C4-2B (cell line): ENCODE results near the gene BRINP1.
A peak's percentile ranks its signal among the peaks of the same experiment; 100 is the strongest.

Experiments used
- H3K27ac ChIP-seq: fragments of 450-650 bp; 2 replicates; pipeline ENCODE4 v1.5.1; 2017
- ZFX ChIP-seq: fragments of 450-650 bp; IDR thresholded peaks from 2 replicates; pipeline ENCODE4 v1.6.1; 2017
- TF ChIP-seq, protein P1 (sequence below): fragments of 450-650 bp; conservative IDR thresholded peaks from 2 replicates; pipeline ENCODE4 v1.5.1; 2017; ENCODE audit warnings: mild to moderate bottlenecking

Gene BRINP1

DNA sequence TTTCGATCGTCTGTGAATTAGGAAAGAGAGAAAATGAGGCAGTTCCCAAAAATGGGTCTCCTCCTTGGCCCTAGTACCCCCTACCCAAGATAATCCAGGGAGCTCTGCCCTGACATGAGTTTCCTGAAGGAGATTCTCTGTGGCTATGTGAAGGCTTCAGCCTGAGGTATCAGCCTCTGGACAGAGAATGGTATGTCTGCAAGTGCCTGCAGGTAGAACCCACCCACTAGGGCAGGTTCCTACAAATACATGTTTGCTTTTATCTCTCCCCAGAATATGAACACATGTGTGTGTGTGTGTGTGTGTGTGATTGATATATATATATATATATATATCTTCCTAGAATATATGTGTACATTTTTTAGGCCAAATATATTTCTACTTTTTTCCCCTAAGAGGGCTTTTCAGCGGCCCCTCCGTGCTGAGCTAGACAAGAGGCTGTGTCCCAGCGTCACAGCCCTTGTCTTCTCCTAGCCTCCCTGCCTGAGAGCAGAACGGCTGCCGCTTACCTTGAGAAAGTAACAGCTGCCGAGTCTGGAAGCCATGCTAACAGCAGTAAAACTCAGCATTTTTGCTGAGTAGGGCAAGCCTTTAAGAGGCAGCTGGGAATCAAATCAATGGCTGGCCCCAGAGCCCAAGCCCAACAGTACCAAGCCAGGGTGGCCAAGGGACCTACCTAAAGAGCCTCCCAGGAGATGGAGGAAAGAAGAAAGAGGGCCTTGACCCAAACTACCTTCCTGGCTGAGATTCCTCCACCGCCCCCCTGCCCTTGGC, 2.1 kb downstream of the BRINP1 start:
- no peak overlapping the region for H3K27ac ChIP-seq
- no peak for TF ChIP-seq ZFX
- TF ChIP-seq, protein P1, sequence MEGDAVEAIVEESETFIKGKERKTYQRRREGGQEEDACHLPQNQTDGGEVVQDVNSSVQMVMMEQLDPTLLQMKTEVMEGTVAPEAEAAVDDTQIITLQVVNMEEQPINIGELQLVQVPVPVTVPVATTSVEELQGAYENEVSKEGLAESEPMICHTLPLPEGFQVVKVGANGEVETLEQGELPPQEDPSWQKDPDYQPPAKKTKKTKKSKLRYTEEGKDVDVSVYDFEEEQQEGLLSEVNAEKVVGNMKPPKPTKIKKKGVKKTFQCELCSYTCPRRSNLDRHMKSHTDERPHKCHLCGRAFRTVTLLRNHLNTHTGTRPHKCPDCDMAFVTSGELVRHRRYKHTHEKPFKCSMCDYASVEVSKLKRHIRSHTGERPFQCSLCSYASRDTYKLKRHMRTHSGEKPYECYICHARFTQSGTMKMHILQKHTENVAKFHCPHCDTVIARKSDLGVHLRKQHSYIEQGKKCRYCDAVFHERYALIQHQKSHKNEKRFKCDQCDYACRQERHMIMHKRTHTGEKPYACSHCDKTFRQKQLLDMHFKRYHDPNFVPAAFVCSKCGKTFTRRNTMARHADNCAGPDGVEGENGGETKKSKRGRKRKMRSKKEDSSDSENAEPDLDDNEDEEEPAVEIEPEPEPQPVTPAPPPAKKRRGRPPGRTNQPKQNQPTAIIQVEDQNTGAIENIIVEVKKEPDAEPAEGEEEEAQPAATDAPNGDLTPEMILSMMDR, result no peak

DNA sequence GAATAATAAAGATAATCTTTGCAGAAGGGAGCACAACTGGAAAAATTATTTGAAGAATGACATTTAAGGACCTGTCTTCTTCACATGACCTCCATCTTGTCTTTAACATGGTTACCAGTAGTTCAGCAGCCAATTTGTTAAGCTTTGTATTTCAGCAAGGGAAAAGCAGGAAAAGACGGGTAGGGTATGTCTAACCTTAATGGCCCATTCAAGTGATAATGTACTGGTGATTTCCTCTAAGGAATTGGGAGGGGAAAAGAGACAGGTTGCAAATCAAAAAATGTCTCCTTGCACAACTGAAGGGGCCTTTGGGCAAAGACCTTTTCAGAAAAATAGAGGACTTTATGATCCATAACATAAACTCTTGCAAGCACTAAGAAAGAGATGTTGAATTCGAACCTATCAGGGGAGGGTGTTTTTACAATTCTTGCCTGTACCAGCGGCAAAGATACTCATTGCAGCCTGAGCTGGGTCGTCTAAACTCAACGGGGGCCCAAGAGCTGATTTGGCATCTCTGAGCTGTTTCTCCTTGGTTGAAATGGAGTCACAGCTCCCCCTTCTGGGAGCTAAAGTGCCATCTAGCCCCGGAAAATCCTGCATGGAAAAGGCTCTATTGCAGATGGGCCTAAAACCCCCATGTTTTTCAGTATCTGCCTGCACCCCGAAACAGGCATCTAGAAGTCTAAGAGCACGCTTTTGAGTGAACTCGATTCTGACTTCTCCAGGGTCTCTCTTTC, 3.8 kb downstream of the BRINP1 start:
- TF ChIP-seq, protein P1, result peak; percentile 65
- TF ChIP-seq ZFX, result no peak
- no peak overlapping the region for H3K27ac ChIP-seq

DNA sequence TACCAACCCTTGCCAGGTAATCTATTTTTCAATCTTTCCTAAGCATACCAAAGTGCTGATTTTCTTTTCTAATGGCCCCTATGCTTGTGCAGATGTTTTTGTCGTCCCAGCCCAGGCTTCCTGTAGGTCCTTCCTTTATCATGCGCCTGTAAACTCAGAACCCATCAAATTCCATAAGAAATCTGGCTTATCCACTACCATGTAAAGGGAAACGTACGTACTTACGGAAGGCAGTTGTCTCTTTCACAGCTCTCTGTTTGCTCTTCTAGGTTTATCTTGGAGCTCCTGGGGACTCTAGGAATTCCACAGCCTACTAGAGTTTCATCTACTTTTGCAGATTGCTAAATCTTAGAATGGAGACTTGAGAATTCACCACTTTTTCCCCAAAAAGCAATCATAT, 9.0 kb downstream of the BRINP1 start:
- TF ChIP-seq, protein P1, result no peak
- no peak for TF ChIP-seq ZFX
- no peak overlapping the region for H3K27ac ChIP-seq

DNA sequence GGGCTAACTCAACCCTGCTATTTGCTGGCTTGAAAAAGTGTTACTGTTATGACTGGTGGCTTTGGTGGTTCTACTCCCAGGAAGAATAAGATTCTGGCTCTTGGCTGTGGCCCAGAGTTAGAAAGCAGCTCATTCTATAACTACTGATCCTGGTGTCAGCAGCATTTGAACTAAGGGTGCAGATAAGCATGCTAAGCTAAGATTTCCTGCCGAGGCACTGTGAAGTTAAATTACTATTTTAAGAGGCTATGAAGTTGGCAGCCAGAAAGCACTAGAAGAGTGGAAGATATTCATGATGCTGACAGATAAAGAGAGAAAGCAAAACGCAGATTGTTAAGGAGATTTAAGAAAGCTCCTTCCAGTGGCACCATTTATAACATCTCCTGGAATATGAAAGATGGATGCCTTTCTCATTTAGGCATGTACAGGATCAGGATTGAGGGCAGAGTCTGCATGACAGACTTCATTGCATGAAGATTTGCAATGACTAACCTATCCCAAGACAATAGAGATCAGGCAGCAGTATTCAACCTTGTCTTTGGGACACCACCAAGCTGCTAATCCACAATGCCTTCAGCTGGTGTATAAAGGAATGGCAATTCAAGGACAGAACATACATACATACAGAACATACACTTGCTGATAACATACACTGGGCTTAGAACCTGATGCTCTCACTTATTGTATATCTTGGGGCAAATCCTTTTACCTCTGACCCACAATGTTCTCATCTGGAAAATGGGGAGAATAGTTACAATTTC, 11.7 kb downstream of the BRINP1 start:
- TF ChIP-seq, protein P1, result no peak
- no peak for TF ChIP-seq ZFX
- no peak overlapping the region for H3K27ac ChIP-seq

DNA sequence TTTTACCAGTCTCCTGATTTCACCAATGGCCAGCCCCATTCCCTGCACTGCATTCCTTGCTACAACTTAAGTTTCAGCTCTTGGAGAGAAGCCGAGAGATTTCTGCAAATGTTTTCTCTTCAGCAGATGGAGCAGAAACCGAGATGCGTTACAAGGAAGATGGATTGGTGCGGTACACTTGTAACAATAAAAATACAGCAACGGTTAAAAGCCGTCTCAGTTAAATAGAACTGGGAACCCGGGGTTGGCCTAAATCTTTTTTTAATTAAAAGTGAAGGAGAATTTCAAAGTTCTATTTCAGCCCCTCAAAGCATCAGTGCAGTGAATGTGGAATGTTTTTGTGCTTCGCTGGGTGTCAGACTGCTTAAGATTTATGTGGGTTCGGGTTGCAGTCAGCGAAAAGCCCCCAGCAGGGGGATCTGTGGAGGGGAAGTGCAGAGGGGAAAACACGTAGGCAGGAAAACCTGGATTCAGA, 19.8 kb downstream of the BRINP1 start:
- no peak for TF ChIP-seq ZFX
- TF ChIP-seq, protein P1, result no peak
- H3K27ac ChIP-seq, result no peak overlapping the region

DNA sequence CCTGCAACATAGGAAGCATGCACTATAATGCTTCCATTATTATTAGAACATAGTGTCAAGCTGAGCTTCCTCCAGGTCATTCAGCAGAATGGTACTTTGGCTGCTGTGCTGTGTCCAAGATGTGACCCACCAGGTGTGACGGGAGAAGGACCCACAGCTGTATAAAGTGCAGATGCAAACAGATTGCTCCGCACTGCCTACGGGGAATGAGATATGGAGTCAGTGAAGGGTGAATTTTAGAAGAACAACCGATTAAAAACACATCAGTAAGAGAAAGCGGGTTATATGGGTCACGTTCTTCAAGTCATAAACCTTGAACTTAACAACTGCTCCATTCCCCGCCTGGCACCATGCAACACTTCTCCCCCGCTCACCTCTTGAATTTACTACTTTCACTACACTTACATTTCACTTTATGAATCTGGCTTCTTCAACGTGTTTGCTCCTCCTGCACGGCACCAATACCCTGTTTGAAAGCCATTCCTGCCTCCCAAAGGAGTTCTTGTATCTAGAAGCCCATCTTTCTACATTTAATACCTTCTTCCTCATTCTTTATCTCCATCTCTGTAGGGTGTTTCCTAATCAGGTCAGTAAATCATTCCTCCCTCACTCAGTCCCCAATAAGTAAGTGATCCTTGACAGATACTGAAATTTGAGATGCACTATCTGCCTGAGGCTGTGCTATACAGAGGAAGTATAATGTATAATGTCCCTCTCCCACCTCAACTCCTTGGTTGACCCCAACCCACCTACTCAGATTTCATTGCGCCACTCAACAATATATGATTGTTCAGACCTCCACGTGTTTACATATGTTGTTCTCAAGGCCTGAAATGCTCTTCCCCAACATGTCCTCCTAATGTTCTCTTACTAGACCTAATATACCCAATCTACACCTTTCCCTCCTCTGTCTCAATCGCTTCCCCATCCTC, 25.9 kb downstream of the BRINP1 start:
- no peak overlapping the region for H3K27ac ChIP-seq
- TF ChIP-seq, protein P1, result no peak
- no peak for TF ChIP-seq ZFX
